WTC11 (cell line): Measurements from ENCODE around the gene RHBG. TPM values are rescaled to one million over a fixed set of nuclear protein-coding genes. Genes with fewer than 3 reads are reported as not detected.

Source experiments
- ATAC-seq: fragments of 200-7000 bp; cut with Tn5 transposase; 2 replicates; pipeline ENCODE4 v1.10.0; 2021; ENCODE audit warnings: mild to moderate bottlenecking, moderate library complexity
- CTCF ChIA-PET: fragments of 300-600 bp; sonication (Branson Sonifier 250); formaldehyde crosslinking; loops from one replicate; lab custom pipeline; 2021; ENCODE audit warnings: antibody characterized with exemption; lab: Charles Lee
- POLR2A ChIA-PET: fragments of 350-600 bp; sonication (Branson Sonifier 250); formaldehyde crosslinking; loops from one replicate; lab custom pipeline; 2021; ENCODE audit warnings: antibody characterized with exemption; lab: Charles Lee
- DNase-seq: peaks from one replicate; pipeline ENCODE4 v3.0.0; 2021; ENCODE audit warnings: low spot score
- H3K27ac Mint-ChIP-seq: 2 replicates; pipeline ENCODE4 v1.8.0; 2021; ENCODE audit warnings: mixed read lengths
- H3K27me3 Mint-ChIP-seq: 2 replicates; pipeline ENCODE4 v1.8.0; 2021; ENCODE audit warnings: low read depth, mild to moderate bottlenecking, moderate library complexity, mixed read lengths
- H3K36me3 Mint-ChIP-seq: 2 replicates; pipeline ENCODE4 v1.8.0; 2021; ENCODE audit warnings: mixed read lengths
- H3K4me1 Mint-ChIP-seq: 2 replicates; pipeline ENCODE4 v1.8.0; 2022; ENCODE audit warnings: mixed read lengths
- H3K4me3 Mint-ChIP-seq: 2 replicates; pipeline ENCODE4 v1.8.0; 2021; ENCODE audit warnings: mild to moderate bottlenecking, moderate library complexity, mixed read lengths
- H3K9me3 Mint-ChIP-seq: 2 replicates; pipeline ENCODE4 v1.8.0; 2021; ENCODE audit warnings: mixed read lengths
- ATF6 ChIP-seq: sonication (generic); formaldehyde crosslinking; IDR thresholded peaks from 2 replicates; pipeline ENCODE4 v1.8.1; 2023; ENCODE audit warnings: mild to moderate bottlenecking, missing genetic modification reagents
- CDX4 ChIP-seq: fragments of 250-450 bp; sonication (Bioruptor Pico); IDR thresholded peaks from 2 replicates; pipeline ENCODE4 v1.9.0; 2021; ENCODE audit warnings: moderate library complexity, mild to moderate bottlenecking, inconsistent platforms, borderline replicate concordance
- E2F1 ChIP-seq: sonication (generic); formaldehyde crosslinking; IDR thresholded peaks from 2 replicates; pipeline ENCODE4 v1.8.0; 2022; ENCODE audit warnings: mild to moderate bottlenecking, missing genetic modification reagents
- FOXJ3 ChIP-seq: sonication (generic); formaldehyde crosslinking; IDR thresholded peaks from 2 replicates; pipeline ENCODE4 v1.9.0; 2021; ENCODE audit warnings: missing genetic modification reagents, mild to moderate bottlenecking, borderline replicate concordance
- GTF2I ChIP-seq: fragments of 250-450 bp; sonication (Bioruptor Pico); conservative IDR thresholded peaks from 2 replicates; pipeline ENCODE4 v1.4.0; 2021; ENCODE audit warnings: mild to moderate bottlenecking
- IRF2 ChIP-seq: sonication (generic); formaldehyde crosslinking; IDR thresholded peaks from 2 replicates; pipeline ENCODE4 v1.8.0; 2022; ENCODE audit warnings: low read depth, missing genetic modification reagents, borderline replicate concordance
- SOX15 ChIP-seq: fragments of 250-450 bp; sonication (Bioruptor Pico); IDR thresholded peaks from 2 replicates; pipeline ENCODE4 v1.9.0; 2021; ENCODE audit warnings: mild to moderate bottlenecking
- TP53 ChIP-seq: sonication (generic); formaldehyde crosslinking; IDR thresholded peaks from 2 replicates; pipeline ENCODE4 v1.8.1; 2023; ENCODE audit warnings: mild to moderate bottlenecking, missing genetic modification reagents
- ZMAT4 ChIP-seq: fragments of 250-450 bp; sonication (Bioruptor Pico); IDR thresholded peaks from 2 replicates; pipeline ENCODE4 v1.9.0; 2021; ENCODE audit warnings: mild to moderate bottlenecking
- ZNF281 ChIP-seq: sonication (generic); formaldehyde crosslinking; IDR thresholded peaks from 2 replicates; pipeline ENCODE4 v1.8.0; 2023; ENCODE audit warnings: mild to moderate bottlenecking, missing genetic modification reagents
- total RNA-seq: library from RNA; stranded (reverse); gene quantifications from 3 replicates; pipeline ENCODE4 v1.2.3, GENCODE V29; 2021
- TF ChIP-seq, protein P1 (sequence below): sonication (generic); formaldehyde crosslinking; IDR thresholded peaks from 2 replicates; pipeline ENCODE4 v1.8.1; 2022; ENCODE audit warnings: mild to moderate bottlenecking, moderate library complexity, missing genetic modification reagents

RHBG gene
- total RNA-seq, 1 experiment from 2014 or later = 1.9 TPM

DNA sequence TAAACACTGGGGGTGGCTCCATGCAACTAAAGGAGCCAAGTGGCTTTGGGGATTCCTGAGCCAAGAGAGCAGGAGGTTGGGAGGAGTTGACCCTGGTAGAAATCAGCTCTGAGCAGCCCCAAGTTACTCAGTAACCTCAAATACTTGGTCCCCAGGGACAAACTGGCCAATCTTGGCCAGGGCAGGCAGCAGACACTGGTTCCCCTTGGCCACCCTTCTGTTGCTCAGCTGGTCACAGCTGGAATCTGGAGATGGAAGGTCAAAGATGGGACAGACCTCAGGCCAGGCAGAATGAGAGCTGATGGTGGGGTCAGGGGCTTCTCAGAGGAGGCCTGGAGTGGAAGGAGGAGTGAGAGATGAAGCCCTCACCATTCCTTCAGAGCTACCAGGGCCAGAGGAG, 3.3 kb upstream of the RHBG start:
- no peak for DNase-seq
- no peak overlapping the region for H3K27ac Mint-ChIP-seq
- CTCF ChIA-PET = interaction anchor here (2.2 kb wide), 1 partner anchor 20 kb away, joined by 9 read pairs; no protein-coding TSS in a partner anchor

More for the DNA sequence above, 3.3 kb upstream of the RHBG start:
- Mint-ChIP-seq H3K9me3 (no peaks in the 10 kb centered on the region), H3K36me3 (no peaks in the 10 kb centered on the region), H3K27me3 (peaks cover 22% of the 10 kb centered on the region), H3K4me3 (no peak overlapping the region), H3K4me1 (peaks cover 21% of the 10 kb centered on the region)
- no peak for ATAC-seq
- POLR2A ChIA-PET = no interaction called here
- TF ChIP-seq CDX4 (CRISPR knock-in tag) (no peak), ATF6 (CRISPR knock-in tag) (no peak), TP53 (no peak), SOX15 (CRISPR knock-in tag) (no peak), IRF2 (CRISPR knock-in tag) (no peak), ZNF281 (no peak), E2F1 (no peak), GTF2I (CRISPR knock-in tag) (no peak), FOXJ3 (CRISPR knock-in tag) (no peak), ZMAT4 (CRISPR knock-in tag) (no peak)
- TF ChIP-seq, protein P1, sequence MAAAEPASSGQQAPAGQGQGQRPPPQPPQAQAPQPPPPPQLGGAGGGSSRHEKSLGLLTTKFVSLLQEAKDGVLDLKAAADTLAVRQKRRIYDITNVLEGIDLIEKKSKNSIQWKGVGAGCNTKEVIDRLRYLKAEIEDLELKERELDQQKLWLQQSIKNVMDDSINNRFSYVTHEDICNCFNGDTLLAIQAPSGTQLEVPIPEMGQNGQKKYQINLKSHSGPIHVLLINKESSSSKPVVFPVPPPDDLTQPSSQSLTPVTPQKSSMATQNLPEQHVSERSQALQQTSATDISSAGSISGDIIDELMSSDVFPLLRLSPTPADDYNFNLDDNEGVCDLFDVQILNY (CRISPR knock-in tag) = no peak
